ENCODE data around the gene CD300C.

Gene CD300C

GRCh38 chr17:74549343-74549742 lies 3.4 kb upstream of the CD300C start:
- POLR2A ChIA-PET: no interaction called here
- Histone ChIP-seq H3K36me3 (ENCODE audit: control insufficient read depth in 2 of 2, insufficient read depth in 1 of 2, low read length in 2 of 2) (no peaks in the 10 kb centered on the region), H3K4me3 (ENCODE audit: low read depth, low read length) (no peak overlapping the region)

GRCh38 chr17:74547736-74548135 lies 1.8 kb upstream of the CD300C start:
- Histone ChIP-seq H3K4me3 (ENCODE audit: low read depth, low read length) (no peak overlapping the region), H3K27ac (ENCODE audit: extremely low read depth, low read depth, low read length) (no peak overlapping the region), H3K36me3 (ENCODE audit: control insufficient read depth in 2 of 2, insufficient read depth in 1 of 2, low read length in 2 of 2) (no peaks in the 10 kb centered on the region), H3K9me3 (ENCODE audit: control insufficient read depth, insufficient read depth, low read depth, low read length) (no peaks in the 10 kb centered on the region), H3K4me1 (ENCODE audit: control insufficient read depth, insufficient read depth, low read length) (no peaks in the 10 kb centered on the region)
- CTCF ChIA-PET: interaction anchor here (0.7 to 1.0 kb wide), 2 partner anchors 18 to 52 kb away, joined by 3 to 5 read pairs; no protein-coding TSS in a partner anchor
- POLR2A ChIA-PET: no interaction called here
- TF ChIP-seq MYNN (tag by site-specific recombination; IDR thresholded peaks at IDR 0.05; ENCODE audit: borderline replicate concordance) (no peak), ZSCAN4 (tag by site-specific recombination; IDR thresholded peaks at IDR 0.05) (no peak), GLIS1 (tag by site-specific recombination; IDR thresholded peaks at IDR 0.05) (no peak), ZNF548 (tag by site-specific recombination; IDR thresholded peaks at IDR 0.05) (no peak), ZNF610 (tag by site-specific recombination; IDR thresholded peaks at IDR 0.05; ENCODE audit: borderline replicate concordance) (no peak), SALL2 (tag by site-specific recombination; IDR thresholded peaks at IDR 0.05; ENCODE audit: borderline replicate concordance) (no peak), ZNF433 (tag by site-specific recombination; IDR thresholded peaks at IDR 0.05; ENCODE audit: low read depth) (no peak), ZNF362 (tag by site-specific recombination; IDR thresholded peaks at IDR 0.05) (no peak), ZNF580 (tag by site-specific recombination; IDR thresholded peaks at IDR 0.05) (no peak), ZNF561 (tag by site-specific recombination; IDR thresholded peaks at IDR 0.05; ENCODE audit: borderline replicate concordance) (no peak), ZNF23 (tag by site-specific recombination; IDR thresholded peaks at IDR 0.05; ENCODE audit: borderline replicate concordance) (no peak), ZBTB17 (tag by site-specific recombination; IDR thresholded peaks at IDR 0.05) (no peak), ZNF585B (tag by site-specific recombination; IDR thresholded peaks at IDR 0.05) (no peak), ZBTB1 (tag by site-specific recombination; IDR thresholded peaks at IDR 0.05) (no peak), ZNF670 (tag by site-specific recombination; IDR thresholded peaks at IDR 0.05; ENCODE audit: low read depth) (no peak), ZNF501 (tag by site-specific recombination; IDR thresholded peaks at IDR 0.05) (no peak), ZNF660 (tag by site-specific recombination; IDR thresholded peaks at IDR 0.05) (no peak)

More at GRCh38 chr17:74549343-74549742, 3.4 kb upstream of the CD300C start:
- Histone ChIP-seq H3K4me1 (ENCODE audit: control insufficient read depth, insufficient read depth, low read length) (no peaks in the 10 kb centered on the region), H3K9me3 (ENCODE audit: control insufficient read depth, insufficient read depth, low read depth, low read length) (no peaks in the 10 kb centered on the region), H3K27ac (ENCODE audit: extremely low read depth, low read depth, low read length) (no peak overlapping the region)
- CTCF ChIA-PET: interaction anchor here (0.6 to 1.1 kb wide), 2 partner anchors 17 to 121 kb away, joined by 3 to 5 read pairs; no protein-coding TSS in a partner anchor
- TF ChIP-seq KLF16 (tag by site-specific recombination; IDR thresholded peaks at IDR 0.05) (no peak), ZNF302 (tag by site-specific recombination; IDR thresholded peaks at IDR 0.05; ENCODE audit: low read depth) (no peak), ZNF350 (tag by site-specific recombination; IDR thresholded peaks at IDR 0.05) (no peak), ZNF555 (tag by site-specific recombination; conservative IDR thresholded peaks at IDR 0.05) (no peak), ZNF837 (tag by site-specific recombination; IDR thresholded peaks at IDR 0.05) (no peak), ZNF24 (tag by site-specific recombination; IDR thresholded peaks at IDR 0.05) (no peak), ZIC2 (tag by site-specific recombination; IDR thresholded peaks at IDR 0.05) (no peak)
